ELF-1 (cell line): ENCODE data around the gene PI4KA.
"Not testable (repeated sequence)": the region's sequence is repeated elsewhere in the genome, so short reads cannot be mapped to it uniquely, and the experiment has no call there.

Source experiments
- DNase-seq: peaks from one replicate; pipeline ENCODE4 v3.0.0-alpha.2; 2016; ENCODE audit warnings: low read depth, low spot score

PI4KA gene

GRCh38 chr22:20858615-20859416, at the start of gene PI4KA, which contains the start of gene SNAP29:
Gene PI4KA, minus strand, starts transcription at chr22:20858811. Its CDS starts 86 bp downstream, at chr22:20858725.
Gene SNAP29, plus strand, starts transcription at chr22:20859007. Its CDS starts 104 bp downstream, at chr22:20859111.
- peak; percentile 98 for DNase-seq

GRCh38 chr22:20906387-20906767, 47.8 kb upstream of the PI4KA start:
- no peak for DNase-seq

- DNase-seq: no peak
Measured at GRCh38 chr22:20905415-20906386, 47.1 kb upstream of the PI4KA start.

- DNase-seq: no peak
Measured at GRCh38 chr22:20904980-20905355, 46.4 kb upstream of the PI4KA start.

- DNase-seq: no peak
Measured at GRCh38 chr22:20904008-20904979, 45.7 kb upstream of the PI4KA start.

- DNase-seq: no peak
Measured at GRCh38 chr22:20903093-20903492, 44.5 kb upstream of the PI4KA start.

GRCh38 chr22:20901093-20902033, 42.8 kb upstream of the PI4KA start:
- DNase-seq: not testable (repeated sequence)

- DNase-seq: no peak
Measured at GRCh38 chr22:20899827-20900423, 41.3 kb upstream of the PI4KA start.

GRCh38 chr22:20897737-20898136, 39.1 kb upstream of the PI4KA start:
- DNase-seq: not testable (repeated sequence)

GRCh38 chr22:20890975-20891374, 32.4 kb upstream of the PI4KA start:
- no peak for DNase-seq

GRCh38 chr22:20889904-20890540, 31.4 kb upstream of the PI4KA start:
- no peak for DNase-seq

GRCh38 chr22:20889025-20889704, 30.6 kb upstream of the PI4KA start:
- DNase-seq: no peak

GRCh38 chr22:20887375-20887774, 28.8 kb upstream of the PI4KA start:
- DNase-seq: no peak

- peak; percentile 95 for DNase-seq
Measured at GRCh38 chr22:20885557-20886323, 27.1 kb upstream of the PI4KA start.

GRCh38 chr22:20885017-20885556, 26.5 kb upstream of the PI4KA start:
- DNase-seq: no peak

GRCh38 chr22:20884454-20884853, 25.8 kb upstream of the PI4KA start:
- DNase-seq: no peak

GRCh38 chr22:20882855-20883254, 24.2 kb upstream of the PI4KA start:
- no peak for DNase-seq
